Measurements from ENCODE around the gene PSME4. TPM values are rescaled to one million over a fixed set of nuclear protein-coding genes. Genes with fewer than 3 reads are reported as not detected.
A peak's percentile ranks its signal among the peaks of the same experiment; 100 is the strongest.

Gene PSME4
- total RNA-seq = 39.5 and 44.3 TPM in 2 replicates

GRCh38 chr2:53970724-53971602, at the start of gene PSME4:
Gene PSME4 (minus strand): TSS chr2:53970993. CDS start chr2:53970784, 209 bp downstream.
- DNase-seq (ENCODE audit: low read depth) = peak; percentile 55

GRCh38 chr2:54015798-54016699, 45.3 kb upstream of the PSME4 start:
- no peak for TF ChIP-seq CTCF (IDR thresholded peaks at IDR 0.05; ENCODE audit: insufficient read depth, low read length, poor library complexity, severe bottlenecking)
- Histone ChIP-seq H3K4me3 (ENCODE audit: low read depth, low read length) (no peak overlapping the region), H3K36me3 (ENCODE audit: control insufficient read depth, insufficient read depth, low read length) (no peaks in the 10 kb centered on the region), H3K27me3 (ENCODE audit: control insufficient read depth, insufficient read depth, low read length) (no peaks in the 10 kb centered on the region)
- DNase-seq (ENCODE audit: low read depth) = peak; percentile 2

More at GRCh38 chr2:53970724-53971602, at the start of gene PSME4:
- H3K4me3 ChIP-seq (ENCODE audit: low read depth, low read length) = peak within 1 kb of the TSS; percentile 83
- H3K36me3 ChIP-seq (ENCODE audit: control insufficient read depth, insufficient read depth, low read length) = no peaks in the 10 kb centered on the region
- TF ChIP-seq CTCF (IDR thresholded peaks at IDR 0.05; ENCODE audit: insufficient read depth, low read length, poor library complexity, severe bottlenecking) = no peak
- H3K27me3 ChIP-seq (ENCODE audit: control insufficient read depth, insufficient read depth, low read length) = no peaks in the 10 kb centered on the region

DNA sequence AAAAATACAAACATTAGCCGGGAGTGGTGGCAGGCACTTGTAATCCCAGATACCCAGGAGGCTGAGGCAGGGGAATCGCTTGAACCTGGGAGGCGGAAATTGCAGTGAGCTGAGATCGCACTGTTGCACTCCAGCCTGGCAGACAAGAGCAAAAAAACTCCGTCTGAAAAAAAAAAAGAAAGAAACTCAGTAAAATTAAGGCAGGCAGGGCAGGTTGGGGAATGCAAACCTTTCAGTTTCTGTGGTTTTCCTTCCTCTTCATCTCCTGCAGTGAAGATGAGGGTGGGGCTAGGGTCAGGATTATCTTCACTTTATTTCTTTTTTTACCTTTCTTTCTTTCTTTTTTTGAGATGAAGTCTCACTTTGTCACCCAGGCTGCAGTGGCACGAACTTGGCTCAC, 43.2 kb upstream of the PSME4 start:
- DNase-seq (ENCODE audit: low read depth) = no peak
- Histone ChIP-seq H3K4me3 (ENCODE audit: low read depth, low read length) (no peak overlapping the region), H3K36me3 (ENCODE audit: control insufficient read depth, insufficient read depth, low read length) (no peaks in the 10 kb centered on the region), H3K27me3 (ENCODE audit: control insufficient read depth, insufficient read depth, low read length) (no peaks in the 10 kb centered on the region)
- no peak for TF ChIP-seq CTCF (IDR thresholded peaks at IDR 0.05; ENCODE audit: insufficient read depth, low read length, poor library complexity, severe bottlenecking)

DNA sequence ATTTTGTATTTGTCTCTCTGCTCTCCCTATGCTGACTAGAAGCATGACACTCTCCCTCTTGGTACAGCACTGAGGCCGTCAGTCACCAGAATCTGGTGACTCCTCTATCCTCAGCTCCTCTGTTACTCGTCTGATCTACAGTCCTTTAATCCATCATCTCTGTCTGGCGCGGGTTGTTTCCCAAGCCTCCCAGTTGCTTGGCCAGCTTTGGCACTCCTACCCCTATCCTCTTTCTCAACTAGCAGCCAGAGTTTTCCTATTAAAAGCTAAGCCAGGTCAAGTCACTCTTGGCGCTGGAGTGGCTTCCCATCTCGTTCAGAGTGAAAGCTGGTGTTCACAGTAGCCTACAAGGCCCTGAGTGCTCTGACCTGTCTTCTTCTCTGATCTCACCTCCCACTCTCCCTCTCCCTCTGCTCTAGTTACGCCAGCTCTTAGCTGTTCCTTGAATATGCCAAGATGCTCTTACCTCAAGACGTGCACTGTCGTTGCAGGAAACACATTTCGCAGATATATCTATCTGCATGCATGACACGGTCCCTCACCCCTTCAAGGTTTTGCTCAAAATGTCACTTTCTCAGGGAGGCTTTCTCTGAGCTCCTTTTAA, 41.8 kb upstream of the PSME4 start:
- Histone ChIP-seq H3K36me3 (ENCODE audit: control insufficient read depth, insufficient read depth, low read length) (no peaks in the 10 kb centered on the region), H3K4me3 (ENCODE audit: low read depth, low read length) (no peak overlapping the region), H3K27me3 (ENCODE audit: control insufficient read depth, insufficient read depth, low read length) (no peaks in the 10 kb centered on the region)
- no peak for TF ChIP-seq CTCF (IDR thresholded peaks at IDR 0.05; ENCODE audit: insufficient read depth, low read length, poor library complexity, severe bottlenecking)
- DNase-seq (ENCODE audit: low read depth) = no peak

GRCh38 chr2:54009549-54009948, 38.8 kb upstream of the PSME4 start:
- H3K27me3 ChIP-seq (ENCODE audit: control insufficient read depth, insufficient read depth, low read length) = no peaks in the 10 kb centered on the region
- TF ChIP-seq CTCF (IDR thresholded peaks at IDR 0.05; ENCODE audit: insufficient read depth, low read length, poor library complexity, severe bottlenecking) = no peak
- no peak for DNase-seq (ENCODE audit: low read depth)

More at GRCh38 chr2:54009549-54009948, 38.8 kb upstream of the PSME4 start:
- Histone ChIP-seq H3K36me3 (ENCODE audit: control insufficient read depth, insufficient read depth, low read length) (no peaks in the 10 kb centered on the region), H3K4me3 (ENCODE audit: low read depth, low read length) (no peak overlapping the region)
